Brain pericyte (primary cell): ENCODE data around the gene DCAF8.

Experiments used
- DNase-seq: peaks from one replicate; pipeline ENCODE4 v3.0.0-alpha.2; 2012; ENCODE audit warnings: low read depth, low spot score

DCAF8 gene

GRCh38 chr1:160227034-160227433, 35.3 kb downstream of the DCAF8 start:
- DNase-seq: no peak

- DNase-seq: no peak
Measured at GRCh38 chr1:160226623-160227022, 35.7 kb downstream of the DCAF8 start.

- no peak for DNase-seq
Measured at GRCh38 chr1:160225345-160225744, 37.0 kb downstream of the DCAF8 start.

- DNase-seq: no peak
Measured at GRCh38 chr1:160224606-160225005, 37.7 kb downstream of the DCAF8 start.

- no peak for DNase-seq
Measured at GRCh38 chr1:160222546-160222945, 39.8 kb downstream of the DCAF8 start.

GRCh38 chr1:160221089-160221488, 41.3 kb downstream of the DCAF8 start:
- DNase-seq: no peak

GRCh38 chr1:160220301-160220700, 42.0 kb downstream of the DCAF8 start:
- no peak for DNase-seq

- peak; percentile 48 for DNase-seq
Measured at GRCh38 chr1:160219062-160219929, 43.1 kb downstream of the DCAF8 start.

- no peak for DNase-seq
Measured at GRCh38 chr1:160217481-160218051, 44.8 kb downstream of the DCAF8 start.

GRCh38 chr1:160216301-160216700, 46.0 kb downstream of the DCAF8 start:
- no peak for DNase-seq

GRCh38 chr1:160214481-160215140, 47.7 kb downstream of the DCAF8 start:
- no peak for DNase-seq

GRCh38 chr1:160211046-160211790, 51.1 kb downstream of the DCAF8 start:
- DNase-seq: no peak

GRCh38 chr1:160210561-160210960, 51.8 kb downstream of the DCAF8 start:
- DNase-seq: no peak

- no peak for DNase-seq
Measured at GRCh38 chr1:160209321-160210046, 52.9 kb downstream of the DCAF8 start.

GRCh38 chr1:160208557-160209320, 53.6 kb downstream of the DCAF8 start:
- DNase-seq: no peak

GRCh38 chr1:160207771-160208556, 54.4 kb downstream of the DCAF8 start:
- no peak for DNase-seq

GRCh38 chr1:160207118-160207650, 55.2 kb downstream of the DCAF8 start:
- DNase-seq: no peak

- DNase-seq: no peak
Measured at GRCh38 chr1:160206421-160207117, 55.8 kb downstream of the DCAF8 start.

GRCh38 chr1:160206036-160206389, 56.3 kb downstream of the DCAF8 start:
- DNase-seq: no peak
